ENCODE measurements around the gene NEURL1. TPM values are rescaled to one million over a fixed set of nuclear protein-coding genes. Genes with fewer than 3 reads are reported as not detected.

NEURL1 gene
- total RNA-seq, 1 experiment from 2014 or later, result 1.7 TPM

DNA sequence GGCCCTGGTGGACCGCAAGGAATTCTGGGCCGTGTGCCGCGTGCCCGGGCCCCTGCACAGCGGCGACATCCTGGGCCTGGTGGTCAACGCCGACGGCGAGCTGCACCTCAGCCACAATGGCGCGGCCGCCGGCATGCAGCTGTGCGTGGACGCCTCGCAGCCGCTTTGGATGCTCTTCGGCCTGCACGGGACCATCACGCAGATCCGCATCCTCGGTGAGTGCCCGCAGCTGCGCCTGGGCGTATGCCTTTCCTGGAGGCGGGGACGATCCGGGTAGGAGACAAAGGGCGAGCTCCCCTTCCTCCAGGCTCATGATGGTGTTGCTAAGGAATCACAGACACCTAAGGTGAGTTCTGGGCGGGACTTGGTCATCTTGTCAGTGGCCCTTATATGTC, 91.5 kb downstream of the NEURL1 start:
- no peak for ATAC-seq

DNA sequence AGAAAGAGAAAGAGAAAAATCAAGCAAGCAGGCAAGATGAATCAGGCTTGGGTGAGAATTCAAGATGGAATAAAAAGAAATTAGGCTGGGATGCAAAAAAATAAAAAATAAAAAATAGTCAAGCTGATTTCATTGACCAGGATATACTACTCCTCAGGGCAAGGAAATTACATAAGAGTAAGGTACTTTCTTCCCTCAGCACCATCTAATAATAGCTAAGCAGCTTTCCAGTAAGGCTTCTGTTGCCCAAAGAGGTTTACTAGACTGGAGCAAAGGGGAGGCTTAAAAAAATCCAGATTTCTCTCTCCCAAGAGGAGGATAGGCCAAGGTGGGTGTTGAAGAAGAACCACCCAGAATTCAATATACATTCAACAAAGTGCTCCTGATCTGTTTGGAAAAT, 93.6 kb downstream of the NEURL1 start:
- no peaks in the 10 kb centered on the region for H3K36me3 ChIP-seq (ENCODE audit: low read depth, low read length)
- no TSS peak for BruUV-seq (replicated peaks)
- ATAC-seq (no peak), DNase-seq (no peak)
- no peaks in the 10 kb centered on the region for H3K27me3 ChIP-seq (ENCODE audit: low read length)
- intact Hi-C loops (cut with micrococcal nuclease), result no loop called here
- no peaks in the 10 kb centered on the region for H4K20me1 ChIP-seq (ENCODE audit: low read length)
- H3K4me2 ChIP-seq (ENCODE audit: low read length), result no peak overlapping the region
- H3K9me3 ChIP-seq (ENCODE audit: low read length), result no peaks in the 10 kb centered on the region
- no peak overlapping the region for H2AFZ ChIP-seq (ENCODE audit: low read length)
- POLR2A ChIA-PET (ENCODE audit: unreplicated experiment), result no interaction called here
- CTCF ChIA-PET, result no interaction called here
- no peaks in the 10 kb centered on the region for H3F3A ChIP-seq (ENCODE audit: low read length, unreplicated experiment)
- H3K9me2 ChIP-seq (replicated peaks; ENCODE audit: low read length), result no peaks in the 10 kb centered on the region
- TF ChIP-seq EZH2 (IDR thresholded peaks at IDR 0.05; ENCODE audit: low read length, unreplicated experiment) (no peak), EZH2phosphoT487 (IDR thresholded peaks at IDR 0.05; ENCODE audit: borderline replicate concordance, low read length) (no peak)
- TF ChIP-seq, protein P1, sequence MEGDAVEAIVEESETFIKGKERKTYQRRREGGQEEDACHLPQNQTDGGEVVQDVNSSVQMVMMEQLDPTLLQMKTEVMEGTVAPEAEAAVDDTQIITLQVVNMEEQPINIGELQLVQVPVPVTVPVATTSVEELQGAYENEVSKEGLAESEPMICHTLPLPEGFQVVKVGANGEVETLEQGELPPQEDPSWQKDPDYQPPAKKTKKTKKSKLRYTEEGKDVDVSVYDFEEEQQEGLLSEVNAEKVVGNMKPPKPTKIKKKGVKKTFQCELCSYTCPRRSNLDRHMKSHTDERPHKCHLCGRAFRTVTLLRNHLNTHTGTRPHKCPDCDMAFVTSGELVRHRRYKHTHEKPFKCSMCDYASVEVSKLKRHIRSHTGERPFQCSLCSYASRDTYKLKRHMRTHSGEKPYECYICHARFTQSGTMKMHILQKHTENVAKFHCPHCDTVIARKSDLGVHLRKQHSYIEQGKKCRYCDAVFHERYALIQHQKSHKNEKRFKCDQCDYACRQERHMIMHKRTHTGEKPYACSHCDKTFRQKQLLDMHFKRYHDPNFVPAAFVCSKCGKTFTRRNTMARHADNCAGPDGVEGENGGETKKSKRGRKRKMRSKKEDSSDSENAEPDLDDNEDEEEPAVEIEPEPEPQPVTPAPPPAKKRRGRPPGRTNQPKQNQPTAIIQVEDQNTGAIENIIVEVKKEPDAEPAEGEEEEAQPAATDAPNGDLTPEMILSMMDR (conservative IDR thresholded peaks at IDR 0.05; ENCODE audit: low read depth, low read length), result no peak
- no peak overlapping the region for H3K9ac ChIP-seq (ENCODE audit: low read length)
- no peaks in the 10 kb centered on the region for H3K4me1 ChIP-seq (ENCODE audit: insufficient read depth, low read length)
- H3K79me2 ChIP-seq (ENCODE audit: low read length), result no peaks in the 10 kb centered on the region
- no peak overlapping the region for H3K4me3 ChIP-seq (ENCODE audit: low read length)
- no peak overlapping the region for H3K27ac ChIP-seq (ENCODE audit: low read length)

More for the DNA sequence above, 91.5 kb downstream of the NEURL1 start:
- no peaks in the 10 kb centered on the region for H3K27me3 ChIP-seq (ENCODE audit: low read length)
- no peaks in the 10 kb centered on the region for H3K36me3 ChIP-seq (ENCODE audit: low read depth, low read length)
- no peaks in the 10 kb centered on the region for H4K20me1 ChIP-seq (ENCODE audit: low read length)
- TF ChIP-seq EZH2 (IDR thresholded peaks at IDR 0.05; ENCODE audit: low read length, unreplicated experiment) (no peak), EZH2phosphoT487 (IDR thresholded peaks at IDR 0.05; ENCODE audit: borderline replicate concordance, low read length) (no peak)
- TF ChIP-seq, protein P1 (conservative IDR thresholded peaks at IDR 0.05; ENCODE audit: low read depth, low read length), result no peak
- H3K79me2 ChIP-seq (ENCODE audit: low read length), result no peaks in the 10 kb centered on the region
- H3K27ac ChIP-seq (ENCODE audit: low read length), result no peak overlapping the region
- BruUV-seq (replicated peaks), result no TSS peak
- no peaks in the 10 kb centered on the region for H3K4me1 ChIP-seq (ENCODE audit: insufficient read depth, low read length)
- no peak overlapping the region for H3K9ac ChIP-seq (ENCODE audit: low read length)
- no peaks in the 10 kb centered on the region for H3K9me3 ChIP-seq (ENCODE audit: low read length)
- POLR2A ChIA-PET (ENCODE audit: unreplicated experiment), result no interaction called here
- no peak overlapping the region for H3K4me2 ChIP-seq (ENCODE audit: low read length)
- no peak for DNase-seq
- H3K4me3 ChIP-seq (ENCODE audit: low read length), result no peak overlapping the region
- H3K9me2 ChIP-seq (replicated peaks; ENCODE audit: low read length), result no peaks in the 10 kb centered on the region
- intact Hi-C loops (cut with micrococcal nuclease), result no loop called here
- H2AFZ ChIP-seq (ENCODE audit: low read length), result no peak overlapping the region
- CTCF ChIA-PET, result no interaction called here
- H3F3A ChIP-seq (ENCODE audit: low read length, unreplicated experiment), result no peaks in the 10 kb centered on the region

DNA sequence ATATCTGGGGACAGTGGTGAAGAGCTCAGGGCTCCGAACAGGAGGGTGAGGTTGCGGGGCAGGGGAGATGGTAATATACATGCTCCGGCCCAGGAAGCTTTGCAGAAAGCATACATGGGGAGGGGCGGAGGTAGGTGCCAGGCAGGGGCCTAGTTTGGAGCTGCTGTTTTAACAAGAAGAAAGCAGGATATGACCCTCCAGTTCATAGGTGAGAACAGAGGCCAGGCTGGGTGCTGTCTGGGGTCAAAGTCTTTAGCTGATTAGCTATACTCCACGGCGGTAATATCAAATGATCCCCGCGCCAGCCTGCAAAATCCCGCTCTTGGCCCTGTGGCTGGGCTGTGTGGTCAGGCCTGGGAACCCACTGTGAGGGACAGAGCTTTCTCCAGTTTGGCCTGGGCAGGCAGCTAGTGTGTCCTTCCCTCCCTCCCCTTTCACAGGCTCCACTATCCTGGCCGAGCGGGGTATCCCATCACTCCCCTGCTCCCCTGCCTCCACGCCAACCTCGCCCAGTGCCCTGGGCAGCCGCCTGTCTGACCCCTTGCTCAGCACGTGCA, 95.6 kb downstream of the NEURL1 start:
- ChIA-PET CTCF (interaction anchor here (0.5 kb wide), 1 partner anchor 138 kb away, joined by 3 read pairs; no protein-coding TSS in a partner anchor), POLR2A (ENCODE audit: unreplicated experiment) (no interaction called here)
- no peak overlapping the region for H3K4me2 ChIP-seq (ENCODE audit: low read length)
- no peaks in the 10 kb centered on the region for H3K9me3 ChIP-seq (ENCODE audit: low read length)
- intact Hi-C loops (cut with micrococcal nuclease), result no loop called here
- H3K27me3 ChIP-seq (ENCODE audit: low read length), result no peaks in the 10 kb centered on the region
- no peaks in the 10 kb centered on the region for H3K9me2 ChIP-seq (replicated peaks; ENCODE audit: low read length)
- no peaks in the 10 kb centered on the region for H3K4me1 ChIP-seq (ENCODE audit: insufficient read depth, low read length)
- no peak overlapping the region for H2AFZ ChIP-seq (ENCODE audit: low read length)
- DNase-seq (no peak), ATAC-seq (no peak)
- H3K79me2 ChIP-seq (ENCODE audit: low read length), result no peaks in the 10 kb centered on the region
- H3F3A ChIP-seq (ENCODE audit: low read length, unreplicated experiment), result no peaks in the 10 kb centered on the region
- BruUV-seq (replicated peaks), result no TSS peak
- H3K9ac ChIP-seq (ENCODE audit: low read length), result no peak overlapping the region
- no peak overlapping the region for H3K27ac ChIP-seq (ENCODE audit: low read length)
- H3K4me3 ChIP-seq (ENCODE audit: low read length), result no peak overlapping the region
- H4K20me1 ChIP-seq (ENCODE audit: low read length), result no peaks in the 10 kb centered on the region
- H3K36me3 ChIP-seq (ENCODE audit: low read depth, low read length), result no peaks in the 10 kb centered on the region
- TF ChIP-seq EZH2 (IDR thresholded peaks at IDR 0.05; ENCODE audit: low read length, unreplicated experiment) (no peak), EZH2phosphoT487 (IDR thresholded peaks at IDR 0.05; ENCODE audit: borderline replicate concordance, low read length) (no peak)
- TF ChIP-seq, protein P1 (conservative IDR thresholded peaks at IDR 0.05; ENCODE audit: low read depth, low read length), result no peak

Data from PC-3 (cell line).